ENCODE results near the gene TRAPPC10. TPM values are rescaled to one million over a fixed set of nuclear protein-coding genes. Genes with fewer than 3 reads are reported as not detected.

Gene TRAPPC10
- total RNA-seq, 1 experiment from 2014 or later = 10.4 TPM

DNA sequence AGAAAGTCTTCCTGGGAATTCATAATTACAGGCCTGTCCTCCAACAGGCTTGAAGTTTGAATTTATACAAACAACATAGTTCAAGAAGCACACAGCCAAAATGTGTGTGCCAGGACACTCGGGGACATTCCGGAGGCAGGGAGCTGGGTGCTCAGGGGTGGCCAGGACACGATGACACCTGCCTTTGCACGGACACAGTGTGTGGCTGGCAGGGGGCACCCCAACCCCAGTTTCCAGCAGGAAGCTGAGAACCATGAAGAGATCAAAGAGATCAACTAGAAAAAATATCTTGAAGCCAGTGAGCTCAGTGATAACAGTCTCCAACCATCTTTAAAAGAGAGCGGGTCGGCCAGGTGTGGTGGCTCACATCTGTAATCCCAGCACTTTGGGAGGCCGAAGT, 32.5 kb upstream of the TRAPPC10 start:
- in situ Hi-C loops (cut with HindIII; ENCODE audit: low pct_unique_long_range_greater_than_20kb, low sequenced_read_pairs) = no loop called here
- no peak for DNase-seq (ENCODE audit: low read depth)

DNA sequence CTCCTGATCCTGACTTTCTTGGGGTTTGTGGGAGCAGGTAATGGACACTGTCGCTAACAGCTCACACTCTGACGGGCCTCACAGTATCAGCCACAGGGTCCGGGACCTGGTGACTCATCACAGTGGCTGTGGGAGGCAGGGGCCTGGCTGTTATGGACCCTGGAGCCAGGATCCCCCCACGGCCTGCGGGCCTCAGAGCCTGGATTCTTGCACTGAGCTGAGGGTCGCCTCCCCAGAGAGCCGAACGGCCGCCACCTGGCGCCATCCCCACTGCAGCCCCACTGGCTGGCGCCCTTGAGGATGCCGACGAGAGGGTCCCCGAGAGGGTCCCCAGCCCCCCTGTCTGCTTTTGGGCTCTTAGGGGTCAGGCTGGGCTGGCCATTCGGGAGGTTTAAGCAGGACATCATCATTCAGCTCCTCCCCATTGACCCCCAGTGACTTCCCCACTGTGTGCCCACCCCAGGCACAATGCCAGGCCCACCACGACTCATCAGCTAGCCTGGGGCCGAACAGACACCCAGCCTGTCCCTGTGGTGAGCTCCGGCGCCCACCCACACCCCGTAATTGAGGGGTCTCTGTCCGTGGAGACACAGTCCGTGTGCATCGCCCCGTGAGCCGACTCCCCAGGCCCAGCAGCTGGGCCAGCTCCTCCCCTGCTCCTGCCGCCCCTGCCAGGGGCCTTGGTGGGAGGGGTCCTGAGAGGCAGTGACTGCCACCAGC, 30.8 kb upstream of the TRAPPC10 start:
- in situ Hi-C loops (cut with HindIII; ENCODE audit: low pct_unique_long_range_greater_than_20kb, low sequenced_read_pairs) = no loop called here
- DNase-seq (ENCODE audit: low read depth) = no peak

DNA sequence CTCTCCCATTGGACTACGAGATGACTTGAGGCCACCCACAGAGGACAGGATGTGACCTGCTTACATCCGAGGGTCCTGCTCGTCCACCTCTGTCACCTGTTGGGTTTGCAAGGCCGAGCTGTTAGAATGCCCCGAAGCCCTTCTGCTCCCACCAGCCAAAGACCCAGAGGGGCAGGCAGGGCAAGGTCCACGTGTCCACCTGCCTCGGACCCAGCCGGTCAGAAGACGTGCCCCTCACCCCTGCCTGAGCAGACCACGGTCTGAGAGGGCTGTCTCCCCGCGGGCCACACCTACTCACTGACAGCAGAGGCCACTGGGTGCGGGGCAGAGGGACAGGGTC, 30.3 kb upstream of the TRAPPC10 start:
- in situ Hi-C loops (cut with HindIII; ENCODE audit: low pct_unique_long_range_greater_than_20kb, low sequenced_read_pairs) = no loop called here

DNA sequence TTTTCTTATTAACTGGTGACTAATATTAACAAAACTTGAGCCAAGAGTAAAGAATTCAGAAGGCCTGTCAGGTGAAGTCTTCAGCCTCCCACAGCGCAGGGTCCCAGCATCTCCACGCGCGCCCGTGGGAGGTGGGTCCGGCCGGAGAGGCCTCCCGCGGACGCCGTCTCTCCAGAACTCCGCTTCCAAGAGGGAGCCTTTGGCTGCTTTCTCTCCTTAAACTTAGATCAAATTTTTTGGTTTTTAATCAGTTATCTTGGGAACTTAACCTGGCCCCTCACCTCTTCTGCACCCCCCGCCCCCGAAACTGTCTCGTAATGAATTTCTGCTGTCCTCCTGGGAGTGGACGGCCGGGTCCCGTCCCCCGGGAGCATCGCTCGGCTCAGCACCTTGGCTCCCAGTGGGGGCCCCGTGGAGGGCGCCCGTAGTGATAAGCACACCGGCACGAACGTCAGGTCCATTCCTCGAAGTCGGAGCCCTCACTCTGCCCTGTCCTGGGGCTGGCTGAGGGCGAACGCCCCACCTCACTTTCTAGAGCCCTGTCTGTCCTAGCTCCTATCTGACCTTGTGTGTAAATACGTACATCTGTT, 29.5 kb upstream of the TRAPPC10 start:
- DNase-seq (ENCODE audit: low read depth) = no peak
- in situ Hi-C loops (cut with HindIII; ENCODE audit: low pct_unique_long_range_greater_than_20kb, low sequenced_read_pairs) = no loop called here

More for the DNA sequence above, 30.3 kb upstream of the TRAPPC10 start:
- DNase-seq (ENCODE audit: low read depth) = no peak

DNA sequence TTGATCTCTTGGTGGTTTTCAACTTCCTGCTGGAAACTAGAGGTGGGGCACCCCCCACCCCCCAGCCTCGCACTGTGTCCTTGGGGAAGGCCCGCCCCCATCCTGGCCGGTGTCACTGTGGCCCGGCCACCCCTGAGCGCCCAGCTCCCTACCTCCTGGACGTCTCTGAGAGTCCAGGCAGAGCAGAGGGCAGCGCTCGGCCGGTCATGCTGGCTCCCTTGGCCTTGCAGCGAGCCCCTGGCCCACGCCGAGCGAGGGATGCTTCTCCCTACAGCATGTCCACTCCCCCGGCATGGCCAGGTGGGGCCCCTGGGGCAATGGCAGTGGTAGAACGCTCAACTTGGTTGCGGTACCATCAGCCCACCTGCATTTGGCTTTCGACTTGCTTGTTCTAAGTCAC, 28.7 kb upstream of the TRAPPC10 start:
- DNase-seq (ENCODE audit: low read depth) = no peak
- in situ Hi-C loops (cut with HindIII; ENCODE audit: low pct_unique_long_range_greater_than_20kb, low sequenced_read_pairs) = no loop called here

DNA sequence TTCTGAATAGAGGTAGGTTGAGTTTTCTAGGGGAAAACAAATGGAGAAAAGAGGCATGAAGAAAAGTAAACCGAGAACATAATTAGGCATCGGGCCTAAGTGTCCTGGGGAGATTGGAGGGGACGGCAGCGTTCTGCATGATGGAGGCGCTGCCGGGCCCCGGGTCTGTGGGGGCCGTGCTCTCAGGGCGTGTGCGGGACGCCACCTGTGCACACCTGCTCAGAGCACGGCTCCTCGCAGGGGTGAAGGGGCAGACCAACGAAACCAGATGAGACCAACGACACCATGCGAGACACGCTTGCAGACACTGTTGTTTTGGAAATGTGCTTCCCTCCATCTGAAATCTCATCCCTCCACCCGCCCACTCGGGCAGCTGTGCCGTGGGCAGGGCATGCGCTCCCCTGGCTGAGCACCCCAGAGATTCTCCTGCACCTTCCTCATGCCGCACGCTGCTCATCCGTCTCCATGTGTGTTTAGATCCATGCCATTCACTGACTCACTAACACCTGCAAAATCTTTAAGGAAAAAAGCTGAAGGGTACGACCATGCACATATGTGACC, 28.2 kb upstream of the TRAPPC10 start:
- in situ Hi-C loops (cut with HindIII; ENCODE audit: low pct_unique_long_range_greater_than_20kb, low sequenced_read_pairs) = no loop called here
- no peak for DNase-seq (ENCODE audit: low read depth)

DNA sequence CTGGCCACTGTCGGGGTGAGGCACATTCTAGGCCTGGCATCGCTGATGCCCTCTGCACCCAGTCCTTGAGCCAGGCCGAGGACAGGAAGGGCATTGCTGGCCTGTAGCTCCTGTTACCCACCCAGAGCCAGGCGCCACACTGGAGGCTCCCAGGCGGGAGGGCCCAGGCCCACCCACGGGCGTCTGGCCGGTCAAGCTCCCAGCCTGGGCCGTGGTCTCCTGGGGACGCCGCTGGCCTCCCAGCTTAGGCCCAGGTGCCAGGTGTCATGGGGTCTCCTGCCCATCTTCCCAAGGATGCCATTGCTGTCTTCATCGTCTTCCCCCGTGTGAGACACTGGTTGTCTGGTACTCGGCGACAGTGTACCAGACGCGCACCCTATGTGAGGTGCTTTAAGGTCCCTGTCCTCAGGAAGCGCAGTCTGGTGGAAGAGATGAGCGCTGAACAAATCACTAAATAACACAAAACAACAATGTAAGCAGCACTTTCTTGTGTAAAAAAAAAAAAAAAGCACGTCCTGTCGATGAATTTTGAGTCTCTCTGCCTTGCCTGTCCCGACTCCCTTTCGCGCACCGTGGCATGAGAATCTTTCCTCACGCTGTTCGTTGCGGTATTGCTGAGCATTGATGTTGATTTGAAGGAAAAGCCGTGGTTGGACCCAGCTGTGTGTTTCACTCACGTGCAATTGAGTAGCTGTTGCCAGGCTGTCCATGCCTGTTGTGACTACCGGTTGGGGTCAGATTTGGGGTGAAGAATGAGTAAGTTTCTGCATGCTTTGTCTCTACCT, 27.0 kb upstream of the TRAPPC10 start:
- in situ Hi-C loops (cut with HindIII; ENCODE audit: low pct_unique_long_range_greater_than_20kb, low sequenced_read_pairs) = no loop called here
- no peak for DNase-seq (ENCODE audit: low read depth)

DNA sequence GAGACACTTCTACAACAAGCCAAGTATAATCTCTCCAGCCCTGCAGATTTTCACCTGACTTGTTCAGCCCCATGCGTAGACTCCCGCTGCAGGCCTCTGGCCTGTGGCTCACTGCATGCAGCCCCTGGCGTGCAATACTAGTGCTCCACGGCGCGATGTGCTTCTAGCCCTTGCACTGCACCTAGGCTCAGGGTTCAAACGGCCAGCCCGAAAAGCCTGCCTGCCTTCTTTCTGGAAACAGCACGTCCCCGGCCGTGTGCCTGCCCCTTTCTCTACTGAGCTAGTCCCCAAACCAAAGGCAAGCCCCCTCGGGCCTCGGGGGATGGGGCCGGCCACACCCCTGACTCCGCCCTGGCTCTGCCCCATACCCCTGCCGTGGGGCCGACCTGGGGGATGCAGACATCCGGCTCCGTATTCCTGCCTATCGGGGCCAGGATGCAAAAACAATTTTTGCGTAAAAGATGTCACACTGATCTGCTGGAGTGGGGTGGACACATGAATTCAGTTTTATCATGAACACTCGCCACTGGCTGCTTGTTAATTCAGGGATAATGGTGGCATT, 26.3 kb upstream of the TRAPPC10 start:
- DNase-seq (ENCODE audit: low read depth) = no peak
- in situ Hi-C loops (cut with HindIII; ENCODE audit: low pct_unique_long_range_greater_than_20kb, low sequenced_read_pairs) = no loop called here

DNA sequence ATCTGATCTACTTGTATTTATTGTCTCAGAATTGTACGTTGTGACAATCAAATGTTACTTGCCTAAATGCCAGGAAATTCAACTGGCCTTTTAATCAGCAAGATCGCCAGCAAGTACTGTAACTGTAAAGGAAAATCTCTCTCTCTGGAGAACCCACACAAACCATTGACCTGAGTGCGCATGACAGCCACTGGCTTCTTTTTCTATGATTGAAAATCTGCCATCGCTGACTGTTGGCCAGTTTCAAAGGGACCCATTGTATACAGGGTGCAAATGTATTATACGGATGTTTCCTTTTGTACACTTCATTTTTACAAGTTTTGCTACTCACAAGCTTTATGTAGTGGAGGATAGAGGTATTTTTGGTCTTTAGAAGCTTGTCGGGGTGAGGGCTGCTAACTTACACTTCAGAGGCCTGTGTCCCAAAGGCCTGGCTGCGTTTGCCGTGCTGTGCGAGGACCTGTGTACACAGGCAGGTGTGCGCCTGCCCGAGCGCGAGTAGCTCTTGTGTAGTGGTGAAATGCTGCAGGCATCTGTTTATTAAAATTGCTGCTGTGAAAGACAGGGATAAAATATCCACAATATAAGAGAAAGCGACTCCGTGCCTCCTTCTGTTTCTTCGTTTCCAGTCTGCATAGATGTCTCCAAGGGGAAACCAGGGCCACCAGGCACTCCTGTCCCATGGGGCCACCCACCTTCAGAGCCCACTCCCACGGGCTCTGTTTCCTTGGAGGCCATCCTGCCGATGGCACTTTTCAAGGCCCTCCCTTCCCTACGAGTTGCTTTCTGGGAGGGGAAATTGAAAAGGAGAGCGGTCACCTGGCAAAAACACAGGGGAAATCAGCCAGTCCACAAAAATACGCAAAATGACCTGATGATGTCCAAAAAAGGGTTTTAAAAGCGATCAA, 25.3 kb upstream of the TRAPPC10 start:
- no peak for DNase-seq (ENCODE audit: low read depth)
- in situ Hi-C loops (cut with HindIII; ENCODE audit: low pct_unique_long_range_greater_than_20kb, low sequenced_read_pairs) = no loop called here

DNA sequence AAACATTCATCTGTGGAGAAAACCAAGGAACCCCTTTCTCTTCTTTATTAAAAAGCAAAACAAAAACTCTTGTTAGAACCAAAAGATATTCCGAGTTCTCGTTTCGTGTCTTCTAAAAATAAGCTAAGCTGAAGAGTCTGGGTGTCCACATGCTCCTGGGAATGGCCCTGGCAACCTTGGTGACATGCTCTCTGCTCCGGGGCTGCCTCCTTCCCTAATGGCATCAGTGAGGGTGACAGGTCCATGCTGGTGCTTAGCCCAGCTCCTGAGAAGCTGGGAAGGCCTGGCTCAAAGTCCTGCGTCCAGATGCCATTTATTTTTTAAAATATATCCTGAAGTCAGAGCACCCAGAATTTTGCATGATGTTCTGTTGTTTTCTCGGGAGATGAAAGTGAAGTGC, 24.6 kb upstream of the TRAPPC10 start:
- DNase-seq (ENCODE audit: low read depth) = no peak
- in situ Hi-C loops (cut with HindIII; ENCODE audit: low pct_unique_long_range_greater_than_20kb, low sequenced_read_pairs) = no loop called here

DNA sequence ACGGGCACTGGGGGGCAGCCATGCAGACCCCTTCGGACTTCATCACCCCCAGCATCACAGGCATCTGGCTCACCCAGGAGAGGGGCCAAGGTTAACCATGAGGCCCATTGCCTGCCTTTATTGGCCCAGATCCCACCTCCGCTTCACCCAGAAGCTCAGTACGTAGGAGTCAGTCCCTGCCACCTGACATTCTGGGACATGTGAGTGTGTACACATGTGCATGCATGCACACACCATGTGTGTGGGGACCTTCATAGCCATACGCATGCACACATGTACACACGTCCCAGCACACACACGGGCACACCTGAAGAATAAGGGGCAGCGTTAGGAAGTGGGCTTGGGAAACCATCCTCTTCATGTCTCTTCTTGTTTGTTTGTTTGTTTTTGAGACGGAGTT, 24.1 kb upstream of the TRAPPC10 start:
- no peak for DNase-seq (ENCODE audit: low read depth)
- in situ Hi-C loops (cut with HindIII; ENCODE audit: low pct_unique_long_range_greater_than_20kb, low sequenced_read_pairs) = no loop called here

DNA sequence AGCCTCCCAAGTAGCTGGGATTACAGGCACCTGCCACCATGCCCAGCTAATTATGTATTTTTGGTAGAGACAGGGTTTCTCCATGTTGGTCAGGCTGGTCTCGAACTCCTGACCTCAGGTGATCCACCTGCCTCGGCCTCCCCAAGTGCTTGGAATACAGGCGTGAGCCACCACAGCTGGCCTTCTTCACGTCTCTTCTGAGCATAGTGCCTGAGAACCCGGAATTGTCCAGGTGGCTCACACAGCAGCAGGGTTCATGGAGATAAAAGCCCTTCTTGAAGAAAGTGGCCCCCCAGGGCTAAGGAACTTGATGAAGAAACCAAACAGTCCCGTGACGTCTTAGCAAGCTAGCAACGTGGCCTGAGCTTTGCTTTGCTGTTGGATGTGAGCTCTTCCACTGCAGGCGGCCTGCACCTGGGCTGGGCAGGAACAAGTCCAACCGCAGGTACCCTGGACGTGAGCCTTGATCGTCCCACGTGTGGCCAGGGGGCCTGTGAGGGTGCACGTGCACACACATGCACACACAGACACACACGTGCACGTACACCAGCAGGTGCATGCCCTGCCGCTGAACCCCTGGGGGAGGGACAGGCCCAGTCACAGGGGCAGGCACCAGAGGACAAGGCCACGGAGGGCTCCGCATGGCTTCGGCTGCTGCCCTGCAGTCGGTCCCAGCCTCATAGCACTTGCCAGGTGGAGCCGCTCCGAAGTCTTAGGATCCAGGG, 23.4 kb upstream of the TRAPPC10 start:
- no peak for DNase-seq (ENCODE audit: low read depth)
- in situ Hi-C loops (cut with HindIII; ENCODE audit: low pct_unique_long_range_greater_than_20kb, low sequenced_read_pairs) = no loop called here

DNA sequence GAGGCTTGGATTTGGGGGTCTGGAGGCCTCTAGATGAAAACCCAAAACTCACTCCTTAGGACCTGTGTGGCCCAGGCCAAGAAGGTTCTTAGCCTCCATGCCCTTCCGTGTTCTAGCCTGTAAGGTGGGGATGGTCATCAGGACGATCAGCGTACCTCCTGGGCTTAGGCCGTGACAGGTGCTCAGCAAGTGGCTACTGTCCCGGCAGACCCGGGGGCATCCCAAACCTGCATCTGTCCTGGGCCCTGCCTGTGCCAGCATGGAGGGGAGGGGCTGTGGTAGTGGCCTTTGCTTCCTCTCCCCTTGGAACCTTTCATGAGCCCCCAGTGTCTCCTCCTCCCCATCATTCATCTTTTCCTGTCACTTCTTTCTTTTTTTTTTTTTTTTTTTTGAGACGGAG, 22.7 kb upstream of the TRAPPC10 start:
- DNase-seq (ENCODE audit: low read depth) = no peak
- in situ Hi-C loops (cut with HindIII; ENCODE audit: low pct_unique_long_range_greater_than_20kb, low sequenced_read_pairs) = no loop called here

DNA sequence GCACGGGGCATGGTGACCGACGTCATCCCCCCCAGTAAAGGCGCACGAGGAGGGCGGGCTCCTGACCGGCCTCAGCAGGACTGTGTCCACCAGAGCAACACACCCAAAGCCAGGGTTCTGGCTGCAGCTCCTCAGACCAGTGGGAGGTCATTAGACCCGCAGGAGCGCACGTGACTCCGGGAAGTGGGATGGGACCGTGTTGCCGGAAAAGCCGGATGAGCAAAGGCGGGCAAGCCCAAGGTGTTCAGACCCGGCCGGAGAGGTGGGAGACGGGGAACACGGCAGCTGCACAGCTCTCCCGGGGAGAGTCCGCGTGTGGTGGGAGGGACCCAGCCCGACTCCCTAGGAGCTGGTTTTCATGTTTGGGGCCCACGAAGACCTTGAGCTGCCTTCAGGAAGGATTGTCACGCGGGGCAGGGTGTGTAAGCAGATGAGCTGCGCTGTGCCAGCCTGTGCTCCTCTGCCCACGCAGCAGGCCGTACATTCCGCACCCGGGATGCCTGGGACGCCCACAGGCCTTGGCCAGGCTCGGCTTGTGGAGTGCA, 20.6 kb upstream of the TRAPPC10 start:
- DNase-seq (ENCODE audit: low read depth) = no peak
- in situ Hi-C loops (cut with HindIII; ENCODE audit: low pct_unique_long_range_greater_than_20kb, low sequenced_read_pairs) = no loop called here

DNA sequence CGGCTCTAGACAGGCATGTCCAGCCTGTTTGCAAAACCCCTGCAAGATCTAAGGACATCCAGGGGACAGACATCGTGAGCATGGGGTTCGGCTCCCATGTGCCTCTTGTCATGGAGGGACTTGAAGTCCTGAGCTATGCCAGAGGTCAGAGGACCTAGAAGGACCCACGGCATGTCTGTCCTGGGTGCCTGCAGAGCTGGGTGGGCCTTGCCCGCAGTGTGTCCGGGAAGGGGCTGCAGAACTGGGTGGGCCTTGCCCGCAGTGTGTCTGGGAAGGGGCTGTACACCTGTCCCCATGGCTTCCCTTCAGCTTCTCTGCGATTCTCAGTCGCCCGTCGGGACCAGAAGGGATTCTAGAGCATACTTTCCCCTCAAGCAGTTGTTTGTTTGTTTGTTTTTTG, 20.0 kb upstream of the TRAPPC10 start:
- in situ Hi-C loops (cut with HindIII; ENCODE audit: low pct_unique_long_range_greater_than_20kb, low sequenced_read_pairs) = no loop called here
- no peak for DNase-seq (ENCODE audit: low read depth)

DNA sequence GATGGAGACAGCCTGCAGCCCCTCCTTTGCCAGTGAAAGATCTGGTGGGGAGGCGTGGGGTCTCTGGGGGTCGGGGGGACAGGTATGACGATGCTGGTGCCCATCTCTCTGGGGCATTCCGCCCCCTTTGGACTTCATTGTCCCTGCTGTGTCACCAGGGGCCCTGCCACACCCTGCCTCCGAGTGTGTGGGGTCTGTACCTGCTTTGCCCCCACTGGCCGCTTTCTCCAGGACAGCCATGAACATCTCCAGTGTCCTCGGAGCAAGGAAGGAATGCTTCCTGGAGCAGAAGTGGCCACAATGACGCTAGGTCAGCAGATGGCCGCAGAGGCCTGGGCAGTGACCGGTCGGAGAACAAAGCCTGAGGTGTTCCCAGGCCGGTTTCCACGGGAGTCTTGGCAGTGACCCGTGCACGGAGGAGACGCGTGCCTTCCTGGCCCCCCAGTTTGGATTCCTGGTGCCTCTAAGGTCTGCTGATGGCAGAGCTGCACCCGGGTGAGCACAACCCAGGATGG, 18.6 kb upstream of the TRAPPC10 start:
- DNase-seq (ENCODE audit: low read depth) = no peak
- in situ Hi-C loops (cut with HindIII; ENCODE audit: low pct_unique_long_range_greater_than_20kb, low sequenced_read_pairs) = no loop called here

DNA sequence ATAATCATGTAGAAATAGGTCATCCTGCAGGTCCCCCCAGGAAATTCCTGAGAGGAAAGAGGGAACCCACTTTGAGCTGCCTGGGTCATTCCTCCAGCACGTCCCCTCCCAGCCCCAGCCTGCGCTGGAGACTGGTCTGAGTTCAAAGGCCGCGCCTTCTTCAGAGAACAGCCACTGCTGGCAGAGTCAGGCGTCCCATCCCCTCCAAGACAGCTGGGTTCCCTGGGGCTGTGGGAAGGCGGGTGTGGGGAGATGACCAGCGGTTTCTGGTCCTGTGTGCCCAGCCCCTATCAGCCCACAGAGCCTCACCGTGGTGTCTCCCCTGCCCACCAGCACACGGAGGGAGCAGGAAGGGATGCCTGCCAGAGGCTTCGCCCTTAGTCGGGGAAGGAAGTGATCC, 18.0 kb upstream of the TRAPPC10 start:
- in situ Hi-C loops (cut with HindIII; ENCODE audit: low pct_unique_long_range_greater_than_20kb, low sequenced_read_pairs) = no loop called here
- no peak for DNase-seq (ENCODE audit: low read depth)
